Neuronal stem cell (in vitro differentiated cells): ENCODE data around the gene JADE3.

Experiments used
- DNase-seq: peaks from one replicate; pipeline ENCODE4 v3.0.0-alpha.2; 2013; ENCODE audit warnings: low spot score
- H2AFZ ChIP-seq: one replicate; pipeline ENCODE4 v1.6.1; 2013; ENCODE audit warnings: mild to moderate bottlenecking, low read length, inconsistent platforms
- H2AK5ac ChIP-seq: 2 replicates; pipeline ENCODE4 v1.6.1; 2013; ENCODE audit warnings: low read depth, mild to moderate bottlenecking, inconsistent platforms, low read length, moderate library complexity, mixed read lengths
- H2BK120ac ChIP-seq: 2 replicates; pipeline ENCODE4 v1.6.1; 2013; ENCODE audit warnings: low read depth, mild to moderate bottlenecking, inconsistent platforms, low read length, moderate library complexity, mixed read lengths
- H2BK12ac ChIP-seq: one replicate; pipeline ENCODE4 v1.6.1; 2013; ENCODE audit warnings: low read length, inconsistent platforms
- H2BK15ac ChIP-seq: 2 replicates; pipeline ENCODE4 v1.6.1; 2013; ENCODE audit warnings: mild to moderate bottlenecking, low read length, inconsistent platforms, mixed read lengths
- H2BK5ac ChIP-seq: one replicate; pipeline ENCODE4 v1.6.1; 2013; ENCODE audit warnings: inconsistent platforms, mild to moderate bottlenecking, low read length, moderate library complexity
- H3K14ac ChIP-seq: one replicate; pipeline ENCODE4 v1.6.1; 2013; ENCODE audit warnings: low read length, inconsistent platforms
- H3K18ac ChIP-seq: 2 replicates; pipeline ENCODE4 v1.6.1; 2013; ENCODE audit warnings: low read length, inconsistent platforms
- H3K23ac ChIP-seq: 2 replicates; pipeline ENCODE4 v1.6.1; 2013; ENCODE audit warnings: low read depth, mild to moderate bottlenecking, mixed read lengths, low read length, inconsistent platforms; ENCODE audit not compliant: poor library complexity
- H3K27ac ChIP-seq: replicated peaks from 3 replicates; pipeline ENCODE4 v1.5.1; 2013; ENCODE audit warnings: low read length, inconsistent platforms
- H3K27me3 ChIP-seq, 3 experiments: 2 replicates each; pipeline ENCODE4 v1.6.1; 2013; ENCODE audit warnings: low read length in 3 of 3, mild to moderate bottlenecking in 2 of 3, inconsistent platforms in 1 of 3, low read depth in 1 of 3, mixed read lengths in 1 of 3, moderate library complexity in 1 of 3; ENCODE audit not compliant: control insufficient read depth in 3 of 3, insufficient read depth in 3 of 3
- H3K36me3 ChIP-seq, 2 donors: replicated peaks in 1 of 2; 2 replicates each; pipeline ENCODE4 v1.6.1; 2013; ENCODE audit warnings: low read length in 2 of 2; ENCODE audit not compliant: control insufficient read depth in 2 of 2, insufficient read depth in 2 of 2
- H3K4ac ChIP-seq: 2 replicates; pipeline ENCODE4 v1.6.1; 2013; ENCODE audit warnings: inconsistent platforms, mild to moderate bottlenecking, low read length, moderate library complexity
- H3K4me1 ChIP-seq, 2 donors: 1 replicate in 1 of 2; 2 replicates in 1 of 2; pipeline ENCODE4 v1.6.1; 2013; ENCODE audit warnings: low read length in 2 of 2, low read depth in 1 of 2; ENCODE audit not compliant: control insufficient read depth in 2 of 2, insufficient read depth in 1 of 2
- H3K4me2 ChIP-seq: one replicate; pipeline ENCODE4 v1.6.1; 2013; ENCODE audit warnings: mild to moderate bottlenecking, low read length, inconsistent platforms; ENCODE audit not compliant: insufficient read depth, poor library complexity, severe bottlenecking
- H3K4me3 ChIP-seq, 2 donors: 2 replicates each; pipeline ENCODE4 v1.5.1; 2013; ENCODE audit warnings: low read length in 2 of 2, mild to moderate bottlenecking in 2 of 2, inconsistent platforms in 1 of 2, moderate library complexity in 1 of 2
- H3K79me1 ChIP-seq: one replicate; pipeline ENCODE4 v1.6.1; 2013; ENCODE audit warnings: low read depth, mild to moderate bottlenecking, inconsistent platforms, low read length, moderate library complexity
- H3K9ac ChIP-seq: one replicate; pipeline ENCODE4 v1.6.1; 2013; ENCODE audit warnings: mild to moderate bottlenecking, low read depth, low read length, inconsistent platforms; ENCODE audit not compliant: poor library complexity
- H3K9me3 ChIP-seq, 2 donors: replicated peaks in 1 of 2; 2 replicates each; pipeline versions ENCODE3 to v1.6.1; 2013; ENCODE audit warnings: low read length in 2 of 2, mild to moderate bottlenecking in 2 of 2, inconsistent platforms in 1 of 2, low read depth in 1 of 2, mixed read lengths in 1 of 2, moderate library complexity in 1 of 2; ENCODE audit not compliant: control insufficient read depth in 2 of 2, insufficient read depth in 1 of 2
- H4K8ac ChIP-seq: one replicate; pipeline ENCODE4 v1.6.1; 2013; ENCODE audit warnings: low read depth, mild to moderate bottlenecking, inconsistent platforms, low read length, moderate library complexity
- H4K91ac ChIP-seq: one replicate; pipeline ENCODE4 v1.6.1; 2013; ENCODE audit warnings: low read length, low read depth, mild to moderate bottlenecking, inconsistent platforms; ENCODE audit not compliant: poor library complexity
- WGBS, 2 donors: extraction: QIAGEN DNeasy Blood & Tissue Kit; methylation state at CpG; one replicate each; pipeline ENCODE4 v1.1.7; 2013; ENCODE audit warnings: missing lambda C conversion rate in 2 of 2, mixed read lengths in 1 of 2; ENCODE audit not compliant: insufficient read length in 2 of 2, insufficient replicate concordance in 1 of 2; ENCODE audit errors: extremely low coverage in 2 of 2; 5-methylcytosine and 5-hydroxymethylcytosine counted together

The JADE3 gene

DNA sequence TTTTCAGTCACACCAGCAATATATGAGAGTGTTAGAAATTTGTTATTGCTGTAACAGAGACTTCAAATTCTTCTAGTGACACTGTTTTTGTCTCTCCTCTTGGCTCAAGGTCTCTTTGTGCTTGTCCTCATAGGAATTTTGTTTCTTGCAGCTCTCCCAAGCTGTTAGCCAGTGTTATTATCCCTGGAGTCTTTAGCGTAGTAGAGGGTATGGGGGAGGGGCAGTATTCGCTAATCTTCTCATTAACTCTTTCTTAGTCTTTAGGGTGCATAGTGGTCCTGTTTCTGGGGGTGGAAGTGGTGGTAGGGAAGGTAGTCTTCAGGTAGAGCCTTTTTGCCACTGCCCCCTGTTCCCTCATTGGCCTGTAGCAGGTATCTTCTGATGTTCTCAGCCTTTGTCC is 79.4 kb downstream of the JADE3 start:
- H3K9ac ChIP-seq, result no peak overlapping the region
- peaks cover 6 to 34% of the 10 kb centered on the region in 2 donors for H3K36me3 ChIP-seq
- H2BK5ac ChIP-seq, result no peak overlapping the region
- peaks cover 2 to 3% of the 10 kb centered on the region in 2 donors for H3K9me3 ChIP-seq
- peak; percentile 9 for DNase-seq
- no peak overlapping the region for H3K4me3 ChIP-seq
- no peak overlapping the region for H2AK5ac ChIP-seq
- peak overlapping the region; percentile 54 for H3K27ac ChIP-seq
- H2BK15ac ChIP-seq, result no peak overlapping the region
- H3K18ac ChIP-seq, result no peak overlapping the region
- H3K4me2 ChIP-seq, result peak overlapping the region; percentile 23
- no peak overlapping the region for H4K8ac ChIP-seq
- H3K27me3 ChIP-seq, result peaks cover 0 to 5% (median 0%) of the 10 kb centered on the region in 3 experiments
- no peak overlapping the region for H2AFZ ChIP-seq
- H4K91ac ChIP-seq, result no peak overlapping the region
- WGBS, 2 donors, result no CpG with 5 or more reads among the region's 2 CpGs
- H3K14ac ChIP-seq, result no peak overlapping the region
- no peaks in the 10 kb centered on the region for H3K79me1 ChIP-seq
- no peak overlapping the region for H2BK12ac ChIP-seq
- peaks cover 3% of the 10 kb centered on the region in 2 donors for H3K4me1 ChIP-seq
- H3K4ac ChIP-seq, result no peak overlapping the region
- H2BK120ac ChIP-seq, result no peak overlapping the region
- no peak overlapping the region for H3K23ac ChIP-seq

GRCh38 chrX:46992070-46992469 is 79.8 kb downstream of the JADE3 start:
- peak overlapping the region; percentile 54 for H3K27ac ChIP-seq
- no CpG with 5 or more reads among the region's 6 CpGs for WGBS, 2 donors

DNA sequence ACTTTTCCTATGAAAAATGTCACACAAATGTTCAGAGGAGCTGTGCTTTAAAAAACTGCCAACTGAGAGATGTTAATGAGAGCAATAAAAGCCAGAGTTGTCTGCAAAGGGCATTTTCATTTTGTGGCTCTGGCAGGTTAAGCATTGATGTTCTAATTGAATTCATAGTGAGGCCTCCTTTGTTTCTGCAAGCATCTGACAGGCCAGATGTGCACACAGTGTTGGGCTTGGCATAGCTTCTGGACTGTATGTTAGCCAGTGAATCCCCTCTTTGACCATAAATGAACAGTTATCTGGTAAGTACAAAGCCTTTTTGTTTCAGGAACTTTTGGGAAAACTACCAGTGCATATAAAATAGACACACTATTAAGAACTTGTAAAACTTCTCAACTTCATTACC is 81.9 kb downstream of the JADE3 start:
- no peak overlapping the region for H3K4me2 ChIP-seq
- H4K91ac ChIP-seq, result no peak overlapping the region
- H2BK12ac ChIP-seq, result no peak overlapping the region
- no peak overlapping the region for H3K27ac ChIP-seq
- no peak overlapping the region for H2AK5ac ChIP-seq
- H2BK15ac ChIP-seq, result no peak overlapping the region
- H3K18ac ChIP-seq, result no peak overlapping the region
- no peak overlapping the region for H3K23ac ChIP-seq
- H3K36me3 ChIP-seq, result peaks cover 5 to 28% of the 10 kb centered on the region in 2 donors
- peaks cover 3% of the 10 kb centered on the region in 2 donors for H3K4me1 ChIP-seq
- H2AFZ ChIP-seq, result no peak overlapping the region
- H3K4ac ChIP-seq, result no peak overlapping the region
- H3K4me3 ChIP-seq, result no peak overlapping the region
- no peak overlapping the region for H3K9ac ChIP-seq
- no peak overlapping the region for H2BK5ac ChIP-seq
- H3K14ac ChIP-seq, result no peak overlapping the region
- H2BK120ac ChIP-seq, result no peak overlapping the region
- H4K8ac ChIP-seq, result no peak overlapping the region
- DNase-seq, result no peak
- no peaks in the 10 kb centered on the region for H3K79me1 ChIP-seq
- peaks cover 0 to 7% (median 0%) of the 10 kb centered on the region in 3 experiments for H3K27me3 ChIP-seq
- peaks cover 3 to 8% of the 10 kb centered on the region in 2 donors for H3K9me3 ChIP-seq

More at GRCh38 chrX:46992070-46992469, 79.8 kb downstream of the JADE3 start:
- Histone ChIP-seq H3K14ac (no peak overlapping the region), H3K9me3 (peaks cover 2 to 3% of the 10 kb centered on the region in 2 donors), H3K4me2 (peak overlapping the region; percentile 23), H3K4me3 (no peak overlapping the region), H3K27me3 (peaks cover 0 to 7% (median 0%) of the 10 kb centered on the region in 3 experiments), H3K4me1 (peaks cover 3% of the 10 kb centered on the region in 2 donors), H2BK15ac (no peak overlapping the region), H3K9ac (no peak overlapping the region), H3K4ac (no peak overlapping the region), H3K36me3 (peaks cover 3 to 31% of the 10 kb centered on the region in 2 donors), H4K8ac (no peak overlapping the region), H2BK12ac (no peak overlapping the region), H2AFZ (no peak overlapping the region), H3K79me1 (no peaks in the 10 kb centered on the region), H4K91ac (no peak overlapping the region), H2BK120ac (no peak overlapping the region), H2BK5ac (no peak overlapping the region), H3K18ac (no peak overlapping the region), H3K23ac (no peak overlapping the region), H2AK5ac (no peak overlapping the region)
- DNase-seq, result no peak

DNA sequence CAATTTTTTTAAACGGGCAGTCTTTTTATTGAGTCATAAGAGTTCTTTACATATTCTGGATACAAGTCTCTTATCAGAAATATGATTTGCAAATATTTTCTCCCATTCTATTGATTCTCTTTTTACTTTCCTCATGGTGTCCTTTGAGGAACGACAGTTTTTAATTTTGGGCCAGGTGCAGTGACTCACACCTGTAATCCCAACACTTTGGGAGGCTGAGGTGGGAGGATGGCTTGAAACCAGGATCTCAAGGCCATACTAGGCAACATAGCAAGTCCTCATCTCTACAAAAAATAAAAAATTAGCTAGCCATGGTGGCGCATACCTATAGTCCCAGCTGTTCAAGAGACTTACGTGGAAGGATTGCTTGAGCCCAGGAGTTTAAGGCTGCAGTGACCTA is 99.9 kb downstream of the JADE3 start:
- WGBS, 2 donors, result no CpG with 5 or more reads among the region's 4 CpGs
- peaks cover 0 to 4% (median 0%) of the 10 kb centered on the region in 3 experiments for H3K27me3 ChIP-seq
- H2BK12ac ChIP-seq, result no peak overlapping the region
- no peak overlapping the region for H3K4me2 ChIP-seq
- H3K14ac ChIP-seq, result no peak overlapping the region
- peaks cover 0 to 3% of the 10 kb centered on the region in 2 donors for H3K36me3 ChIP-seq
- H3K79me1 ChIP-seq, result no peaks in the 10 kb centered on the region
- no peak overlapping the region for H2AK5ac ChIP-seq
- no peak overlapping the region for H2BK120ac ChIP-seq
- no peak overlapping the region for H2AFZ ChIP-seq
- no peak overlapping the region for H3K23ac ChIP-seq
- H3K4me3 ChIP-seq, result no peak overlapping the region
- H3K9ac ChIP-seq, result no peak overlapping the region
- DNase-seq, result no peak
- no peak overlapping the region for H4K91ac ChIP-seq
- no peaks in the 10 kb centered on the region for H3K9me3 ChIP-seq
- no peak overlapping the region for H3K4ac ChIP-seq
- no peak overlapping the region for H2BK5ac ChIP-seq
- H2BK15ac ChIP-seq, result no peak overlapping the region
- H4K8ac ChIP-seq, result no peak overlapping the region
- H3K27ac ChIP-seq, result no peak overlapping the region
- H3K4me1 ChIP-seq, result peaks cover 0 to 8% of the 10 kb centered on the region in 2 donors
- no peak overlapping the region for H3K18ac ChIP-seq
